ENCODE measurements around the gene ABCF3.

- TF ChIP-seq TAF1 (IDR thresholded peaks at IDR 0.05; ENCODE audit: borderline replicate concordance, low read depth, low read length) (no peak), POLR2A (IDR thresholded peaks at IDR 0.05; ENCODE audit: low read depth, low read length) (no peak; the same call in 1 of the 2 replicates)
Observed at GRCh38 chr3:184183679-184184078, 2.3 kb upstream of the ABCF3 start.
